ENCODE data around the gene RNF103. TPM values are rescaled to one million over a fixed set of nuclear protein-coding genes. Genes with fewer than 3 reads are reported as not detected.

The RNF103 gene
- total and polyA plus RNA-seq, 2 of the 13 experiments (the other 11 are each of a cell fraction or from before 2014, with no cell fraction given): 19.8 to 21.1 TPM

- no peak for TF ChIP-seq ZKSCAN1 (IDR thresholded peaks at IDR 0.05; ENCODE audit: low read length)
- peak; percentile 5; the same call in 1 of the 2 replicates for TF ChIP-seq FOXP4 (CRISPR knock-in tag; IDR thresholded peaks at IDR 0.05)
- TF ChIP-seq IRF2 (CRISPR knock-in tag; IDR thresholded peaks at IDR 0.05): peak; percentile 48
- TF ChIP-seq FLYWCH1 (CRISPR knock-in tag; IDR thresholded peaks at IDR 0.05): no peak
- peak; percentile 38 for TF ChIP-seq ZNF503 (CRISPR knock-in tag; IDR thresholded peaks at IDR 0.05)
- no peak for TF ChIP-seq RFXANK (CRISPR knock-in tag; IDR thresholded peaks at IDR 0.05)
- peak; percentile 99 for TF ChIP-seq ZNF687 (CRISPR knock-in tag; IDR thresholded peaks at IDR 0.05)
- peak; percentile 74 for TF ChIP-seq SP4 (CRISPR knock-in tag; IDR thresholded peaks at IDR 0.05)
- peak; percentile 67; the same call in 1 of the 2 replicates for TF ChIP-seq CENPT (CRISPR knock-in tag; IDR thresholded peaks at IDR 0.05; ENCODE audit: low read depth)
- 0 out of 2 replicates have a peak, but pooled peaks have one; percentile 22 for TF ChIP-seq ZNF570 (CRISPR knock-in tag; IDR thresholded peaks at IDR 0.05; ENCODE audit: borderline replicate concordance)
- TF ChIP-seq PATZ1 (CRISPR knock-in tag; IDR thresholded peaks at IDR 0.05): peak; percentile 92
- TF ChIP-seq HOXD1 (CRISPR knock-in tag; IDR thresholded peaks at IDR 0.05): peak; percentile 47; the same call in 1 of the 2 replicates
- peak; percentile 98 for TF ChIP-seq ZNF879 (CRISPR knock-in tag; IDR thresholded peaks at IDR 0.05)
- peak; percentile 23 for TF ChIP-seq CCAR2 (optimal IDR thresholded peaks at IDR 0.05; ENCODE audit: low read depth, low read length)
- TF ChIP-seq MNT (IDR thresholded peaks at IDR 0.05): 0 out of 2 replicates have a peak, but pooled peaks have one; percentile 19
- no peak for TF ChIP-seq SMARCC2 (IDR thresholded peaks at IDR 0.05)
- peak; percentile 52; the same call in 1 of the 2 replicates for TF ChIP-seq MIER3 (CRISPR knock-in tag; IDR thresholded peaks at IDR 0.05; ENCODE audit: borderline replicate concordance)
- TF ChIP-seq HNF4A (CRISPR knock-in tag; IDR thresholded peaks at IDR 0.05): peak; percentile 14; the same call in 1 of the 2 replicates
Observed at GRCh38 chr2:86562922-86563649, 60.6 kb downstream of the RNF103 start, which contains the start of gene CHMP3 (continued).

Measured in HepG2 (cell line).